Activated T-helper 17 cell treated with anti-CD3 and anti-CD28 coated beads, Interleukin-2, amount 50 U/mL, for 72 hours (primary cell): Measurements from ENCODE around the gene POMP. TPM values are rescaled to one million over a fixed set of nuclear protein-coding genes. Genes with fewer than 3 reads are reported as not detected.
A peak's percentile ranks its signal among the peaks of the same experiment; 100 is the strongest.

Source experiments
- ATAC-seq: fragments of 150-1000 bp; cut with Tn5 transposase; replicated peaks from 2 replicates; pipeline ENCODE4 v1.10.0; 2021; ENCODE audit warnings: mild to moderate bottlenecking, moderate library complexity
- H3K27ac Mint-ChIP-seq: one replicate; pipeline ENCODE4 v1.8.0; 2022; ENCODE audit warnings: mixed read lengths
- H3K27me3 Mint-ChIP-seq: one replicate; pipeline ENCODE4 v1.8.0; 2022; ENCODE audit warnings: mixed read lengths
- H3K36me3 Mint-ChIP-seq: one replicate; pipeline ENCODE4 v1.8.0; 2022; ENCODE audit warnings: low read depth, mild to moderate bottlenecking, mixed read lengths
- H3K4me1 Mint-ChIP-seq: one replicate; pipeline ENCODE4 v1.8.0; 2022; ENCODE audit warnings: mixed read lengths
- H3K4me3 Mint-ChIP-seq: one replicate; pipeline ENCODE4 v1.8.0; 2022; ENCODE audit warnings: mild to moderate bottlenecking, mixed read lengths
- H3K9me3 Mint-ChIP-seq: one replicate; pipeline ENCODE4 v1.8.0; 2022; ENCODE audit warnings: mixed read lengths
- total RNA-seq, 2 donors: library from RNA; stranded (reverse); gene quantifications; one replicate each; pipeline ENCODE4 v1.2.3, GENCODE V29; 2022

Gene POMP
- total RNA-seq, 2 donors from 2014 or later = 71.3 to 101 TPM

- Mint-ChIP-seq H3K4me3 (no peak overlapping the region), H3K27ac (no peak overlapping the region), H3K4me1 (peaks cover 5% of the 10 kb centered on the region), H3K36me3 (no peaks in the 10 kb centered on the region), H3K9me3 (no peaks in the 10 kb centered on the region), H3K27me3 (no peaks in the 10 kb centered on the region)
- ATAC-seq = no peak
Measured at GRCh38 chr13:28624707-28625432, 34.1 kb upstream of the POMP start.

DNA sequence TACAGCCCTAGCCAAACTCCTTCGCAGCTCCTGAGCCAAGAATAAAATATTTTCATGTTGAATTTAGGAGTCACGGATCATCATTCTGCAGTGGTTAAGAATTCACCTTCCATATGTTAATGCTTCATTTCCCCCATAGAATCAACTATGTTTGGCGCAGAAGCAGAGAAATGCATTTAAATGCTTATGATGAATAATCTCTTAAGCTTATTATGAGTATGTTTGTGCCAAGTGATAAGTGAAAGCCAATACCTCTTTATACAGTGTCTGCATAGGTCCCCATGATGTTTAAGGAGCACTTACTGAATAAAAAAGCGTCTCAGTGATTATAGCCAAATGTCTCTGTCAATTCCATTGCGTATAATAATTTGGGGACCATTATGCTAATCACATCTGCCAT lies 32.7 kb upstream of the POMP start:
- Mint-ChIP-seq H3K4me1 (peaks cover 5% of the 10 kb centered on the region), H3K27me3 (peaks cover 3% of the 10 kb centered on the region), H3K27ac (no peak overlapping the region), H3K36me3 (no peaks in the 10 kb centered on the region), H3K4me3 (no peak overlapping the region), H3K9me3 (no peaks in the 10 kb centered on the region)
- no peak for ATAC-seq

- H3K27me3 Mint-ChIP-seq = peaks cover 3% of the 10 kb centered on the region
- peaks cover 5% of the 10 kb centered on the region for H3K4me1 Mint-ChIP-seq
- H3K9me3 Mint-ChIP-seq = no peaks in the 10 kb centered on the region
- H3K27ac Mint-ChIP-seq = no peak overlapping the region
- no peak overlapping the region for H3K4me3 Mint-ChIP-seq
- H3K36me3 Mint-ChIP-seq = no peaks in the 10 kb centered on the region
- no peak for ATAC-seq
Measured at GRCh38 chr13:28628241-28628640, 30.7 kb upstream of the POMP start.

- Mint-ChIP-seq H3K9me3 (no peaks in the 10 kb centered on the region), H3K27me3 (peaks cover 8% of the 10 kb centered on the region), H3K4me1 (no peaks in the 10 kb centered on the region), H3K36me3 (no peaks in the 10 kb centered on the region), H3K4me3 (no peak overlapping the region), H3K27ac (no peak overlapping the region)
- no peak for ATAC-seq
Measured at GRCh38 chr13:28630869-28631268, 28.1 kb upstream of the POMP start.

GRCh38 chr13:28631801-28632200 lies 27.1 kb upstream of the POMP start:
- Mint-ChIP-seq H3K36me3 (no peaks in the 10 kb centered on the region), H3K9me3 (no peaks in the 10 kb centered on the region), H3K4me3 (no peak overlapping the region), H3K27me3 (peaks cover 8% of the 10 kb centered on the region), H3K4me1 (peaks cover 3% of the 10 kb centered on the region), H3K27ac (no peak overlapping the region)
- no peak for ATAC-seq

GRCh38 chr13:28636069-28636468 lies 22.9 kb upstream of the POMP start:
- Mint-ChIP-seq H3K36me3 (no peaks in the 10 kb centered on the region), H3K27me3 (peaks cover 9% of the 10 kb centered on the region), H3K27ac (no peak overlapping the region), H3K4me1 (peaks cover 5% of the 10 kb centered on the region), H3K4me3 (no peak overlapping the region), H3K9me3 (no peaks in the 10 kb centered on the region)
- no peak for ATAC-seq

DNA sequence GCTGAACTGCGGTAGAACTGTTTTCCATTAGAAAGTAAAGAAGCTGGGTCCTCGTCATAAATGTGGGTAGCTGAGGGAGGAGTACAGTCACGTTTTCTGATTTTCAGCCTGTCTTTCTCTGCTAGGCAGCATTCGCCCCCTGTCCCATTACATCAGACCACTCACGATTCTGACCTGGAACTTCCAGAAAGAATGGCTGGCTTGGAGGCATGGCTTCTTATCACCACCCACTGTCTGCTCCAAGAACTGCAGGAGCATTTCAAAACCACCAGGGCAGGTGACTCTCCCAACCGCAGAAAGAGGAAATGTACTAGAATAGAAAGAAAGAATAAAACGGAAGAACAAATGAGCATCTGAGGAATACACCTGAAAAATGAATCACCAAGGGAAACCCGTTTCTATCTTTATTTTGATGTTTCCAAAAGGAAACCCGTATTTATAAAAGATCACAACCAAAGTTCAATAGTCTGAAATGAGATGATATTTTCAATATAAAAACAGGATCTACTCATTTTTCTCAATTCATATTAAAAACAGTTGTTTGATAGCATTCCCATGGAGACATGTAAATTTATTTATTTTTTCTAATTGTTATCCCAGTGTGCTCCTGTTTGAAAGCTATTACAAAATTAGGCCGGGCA lies 22.1 kb upstream of the POMP start:
- no peaks in the 10 kb centered on the region for H3K36me3 Mint-ChIP-seq
- H3K27ac Mint-ChIP-seq = no peak overlapping the region
- peak overlapping the region; percentile 14 for H3K4me3 Mint-ChIP-seq
- peaks cover 5% of the 10 kb centered on the region for H3K4me1 Mint-ChIP-seq
- peak; percentile 86 for ATAC-seq
- peaks cover 9% of the 10 kb centered on the region for H3K27me3 Mint-ChIP-seq
- H3K9me3 Mint-ChIP-seq = no peaks in the 10 kb centered on the region

- ATAC-seq = no peak
- Mint-ChIP-seq H3K27ac (no peak overlapping the region), H3K9me3 (no peaks in the 10 kb centered on the region), H3K4me1 (peaks cover 5% of the 10 kb centered on the region), H3K27me3 (peaks cover 9% of the 10 kb centered on the region), H3K4me3 (no peak overlapping the region), H3K36me3 (no peaks in the 10 kb centered on the region)
Measured at GRCh38 chr13:28637714-28638355, 21.1 kb upstream of the POMP start.

DNA sequence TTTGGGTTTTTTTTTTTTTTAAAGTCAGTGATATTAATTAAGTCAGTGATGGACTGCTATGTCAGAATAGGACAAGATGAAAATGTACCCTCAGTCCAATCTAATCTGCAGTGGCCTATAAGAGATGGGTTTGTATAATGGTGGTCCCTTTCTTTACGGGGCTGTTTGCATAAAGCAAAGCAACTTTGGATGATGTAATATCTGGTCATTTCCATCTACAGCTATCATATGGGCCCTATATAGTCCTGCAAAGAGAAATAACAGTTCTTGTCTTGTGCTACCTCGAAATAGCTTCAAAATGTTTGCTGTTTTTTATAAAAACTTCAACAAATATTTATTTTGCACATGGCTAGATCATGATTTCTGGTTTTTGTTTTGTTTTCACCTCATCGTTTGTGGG lies 20.2 kb upstream of the POMP start:
- H3K4me3 Mint-ChIP-seq = no peak overlapping the region
- H3K4me1 Mint-ChIP-seq = peaks cover 5% of the 10 kb centered on the region
- H3K27me3 Mint-ChIP-seq = peaks cover 9% of the 10 kb centered on the region
- no peaks in the 10 kb centered on the region for H3K9me3 Mint-ChIP-seq
- no peak overlapping the region for H3K27ac Mint-ChIP-seq
- H3K36me3 Mint-ChIP-seq = no peaks in the 10 kb centered on the region
- ATAC-seq = no peak

- no peak for ATAC-seq
Measured at GRCh38 chr13:28640861-28641599, 17.9 kb upstream of the POMP start.

DNA sequence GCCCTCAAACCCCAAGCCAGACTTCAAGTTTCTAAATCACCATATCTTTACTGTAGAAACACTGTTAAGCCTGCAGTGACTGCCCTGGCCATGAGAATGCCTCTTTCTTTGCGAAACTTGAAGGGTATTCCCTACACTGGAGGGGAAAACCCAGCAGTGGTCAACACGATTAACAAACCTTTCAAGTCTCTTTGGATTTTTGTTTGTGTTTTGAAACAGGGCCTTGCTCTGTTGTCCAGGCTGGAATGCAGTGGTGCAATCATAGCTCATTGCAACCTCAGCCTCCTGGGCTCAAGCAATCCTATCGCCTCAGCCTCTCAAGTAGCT lies 17.4 kb upstream of the POMP start:
- no peaks in the 10 kb centered on the region for H3K36me3 Mint-ChIP-seq
- H3K4me1 Mint-ChIP-seq = peaks cover 5% of the 10 kb centered on the region
- ATAC-seq = peak; percentile 31
- H3K4me3 Mint-ChIP-seq = no peak overlapping the region
- H3K27me3 Mint-ChIP-seq = peaks cover 4% of the 10 kb centered on the region
- no peaks in the 10 kb centered on the region for H3K9me3 Mint-ChIP-seq
- H3K27ac Mint-ChIP-seq = no peak overlapping the region

More at GRCh38 chr13:28640861-28641599, 17.9 kb upstream of the POMP start:
- H3K36me3 Mint-ChIP-seq = no peaks in the 10 kb centered on the region
- no peak overlapping the region for H3K4me3 Mint-ChIP-seq
- no peak overlapping the region for H3K27ac Mint-ChIP-seq
- H3K27me3 Mint-ChIP-seq = peaks cover 4% of the 10 kb centered on the region
- H3K4me1 Mint-ChIP-seq = peaks cover 5% of the 10 kb centered on the region
- no peaks in the 10 kb centered on the region for H3K9me3 Mint-ChIP-seq

- H3K4me1 Mint-ChIP-seq = peaks cover 9% of the 10 kb centered on the region
- H3K36me3 Mint-ChIP-seq = peaks cover 13% of the 10 kb centered on the region
- no peaks in the 10 kb centered on the region for H3K27me3 Mint-ChIP-seq
- peak; percentile 47 for ATAC-seq
- no peak overlapping the region for H3K4me3 Mint-ChIP-seq
- no peaks in the 10 kb centered on the region for H3K9me3 Mint-ChIP-seq
- H3K27ac Mint-ChIP-seq = no peak overlapping the region
Measured at GRCh38 chr13:28650284-28650683, 8.6 kb upstream of the POMP start.

DNA sequence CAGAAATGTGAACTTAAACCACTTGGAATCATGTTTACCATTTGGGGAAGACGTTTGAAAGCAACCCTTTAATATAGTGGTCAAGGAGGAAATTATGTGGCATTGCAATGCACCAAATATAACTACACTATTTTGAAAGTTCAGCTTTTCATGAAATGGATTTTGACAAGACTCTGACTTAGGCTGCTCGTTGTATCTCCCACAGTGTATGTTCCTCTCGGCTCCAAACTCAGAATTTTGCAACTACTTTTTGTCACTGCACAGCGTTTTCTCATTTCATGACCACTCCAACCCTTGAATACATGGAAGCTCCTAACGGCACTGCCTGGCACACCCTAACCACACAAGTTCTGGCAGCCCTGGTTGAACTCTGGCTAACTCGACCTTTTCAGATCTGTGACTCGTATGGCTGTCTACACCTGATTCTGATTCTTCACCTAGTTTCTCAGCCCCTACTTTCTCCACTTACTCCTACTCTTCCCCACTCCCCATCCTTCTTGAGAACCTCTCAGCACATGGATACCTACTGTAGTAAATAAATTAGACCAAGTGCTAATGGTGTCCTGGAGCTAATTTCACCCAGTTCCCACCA lies 7.0 kb upstream of the POMP start:
- H3K27ac Mint-ChIP-seq = no peak overlapping the region
- no peaks in the 10 kb centered on the region for H3K9me3 Mint-ChIP-seq
- H3K36me3 Mint-ChIP-seq = peaks cover 13% of the 10 kb centered on the region
- peaks cover 16% of the 10 kb centered on the region for H3K4me1 Mint-ChIP-seq
- no peaks in the 10 kb centered on the region for H3K27me3 Mint-ChIP-seq
- peak; percentile 45 for ATAC-seq
- no peak overlapping the region for H3K4me3 Mint-ChIP-seq

DNA sequence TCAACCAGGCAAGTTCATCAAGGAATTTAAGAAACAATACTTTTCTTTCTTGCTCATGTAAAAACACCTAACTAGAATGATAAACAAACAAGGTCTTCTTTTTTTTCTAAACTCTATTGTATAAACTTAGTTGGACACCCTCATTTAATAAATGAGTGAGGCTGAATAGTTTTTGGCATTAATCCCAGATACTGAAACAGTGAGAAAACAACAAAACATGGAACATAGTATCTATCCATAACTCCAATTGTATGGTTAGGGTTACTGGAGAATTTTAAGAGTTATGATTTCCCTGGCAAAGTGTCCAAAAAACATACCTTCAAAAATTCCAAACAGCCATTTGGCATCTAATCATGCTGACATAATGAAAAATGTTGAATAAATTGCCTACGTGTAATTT lies 5.8 kb upstream of the POMP start:
- no peak for ATAC-seq
- Mint-ChIP-seq H3K27ac (no peak overlapping the region), H3K36me3 (peaks cover 22% of the 10 kb centered on the region), H3K27me3 (no peaks in the 10 kb centered on the region), H3K4me1 (peaks cover 24% of the 10 kb centered on the region), H3K9me3 (no peaks in the 10 kb centered on the region), H3K4me3 (no peak overlapping the region)
